Measurements from ENCODE around the gene PTGIR.
A peak's percentile ranks its signal among the peaks of the same experiment; 100 is the strongest.

PTGIR gene

GRCh38 chr19:46624958-46625661, at the start of gene PTGIR:
TSS of gene PTGIR (minus strand) at chr19:46625089. CDS start at chr19:46624225, 864 bp downstream.
- no peak for DNase-seq (ENCODE audit: low spot score)

- DNase-seq (ENCODE audit: low spot score) = no peak
These were observed 45.9 kb upstream of the PTGIR start for GRCh38 chr19:46670813-46671212.

- DNase-seq (ENCODE audit: low spot score) = no peak
These were observed 43.8 kb upstream of the PTGIR start for GRCh38 chr19:46668662-46669061.

- no peak for DNase-seq (ENCODE audit: low spot score)
These were observed 40.2 kb upstream of the PTGIR start for GRCh38 chr19:46665072-46665471.

- peak; percentile 86 for DNase-seq (ENCODE audit: low spot score)
These were observed 37.1 kb upstream of the PTGIR start for GRCh38 chr19:46661735-46662592.

GRCh38 chr19:46661020-46661731, 36.3 kb upstream of the PTGIR start, which contains the start of gene DACT3:
TSS of gene DACT3 (minus strand) at chr19:46661182. CDS start at chr19:46661064, 118 bp downstream.
- DNase-seq (ENCODE audit: low spot score) = peak; percentile 99

- DNase-seq (ENCODE audit: low spot score) = no peak
These were observed 35.7 kb upstream of the PTGIR start for GRCh38 chr19:46660551-46661019.

GRCh38 chr19:46660008-46660517, 35.2 kb upstream of the PTGIR start:
- DNase-seq (ENCODE audit: low spot score) = no peak

- DNase-seq (ENCODE audit: low spot score) = no peak
These were observed 34.5 kb upstream of the PTGIR start for GRCh38 chr19:46659151-46660007.

GRCh38 chr19:46656541-46656940, 31.7 kb upstream of the PTGIR start:
- DNase-seq (ENCODE audit: low spot score) = no peak

- DNase-seq (ENCODE audit: low spot score) = no peak
These were observed 29.8 kb upstream of the PTGIR start for GRCh38 chr19:46654621-46655152.

- DNase-seq (ENCODE audit: low spot score) = no peak
These were observed 25.6 kb upstream of the PTGIR start for GRCh38 chr19:46650445-46650844.

GRCh38 chr19:46648961-46649960, 24.4 kb upstream of the PTGIR start:
- peak; percentile 5 for DNase-seq (ENCODE audit: low spot score)

GRCh38 chr19:46648060-46648960, 23.4 kb upstream of the PTGIR start:
- DNase-seq (ENCODE audit: low spot score) = no peak

GRCh38 chr19:46646402-46646801, 21.5 kb upstream of the PTGIR start:
- no peak for DNase-seq (ENCODE audit: low spot score)

- no peak for DNase-seq (ENCODE audit: low spot score)
These were observed 19.8 kb upstream of the PTGIR start for GRCh38 chr19:46644720-46645119.

GRCh38 chr19:46640656-46641055, 15.8 kb upstream of the PTGIR start:
- DNase-seq (ENCODE audit: low spot score) = no peak

- no peak for DNase-seq (ENCODE audit: low spot score)
These were observed 14.7 kb upstream of the PTGIR start for GRCh38 chr19:46639358-46640182.
